ENCODE data around the gene C1orf159.

Gene C1orf159

GRCh38 chr1:1089731-1090423 lies 26.0 kb downstream of the C1orf159 start:
- Histone ChIP-seq H3K4me3 (ENCODE audit: low read length) (no peak overlapping the region), H3K27me3 (ENCODE audit: insufficient read depth, low read length) (no peaks in the 10 kb centered on the region), H3K36me3 (ENCODE audit: insufficient read depth, low read length) (no peaks in the 10 kb centered on the region), H3K9me3 (ENCODE audit: insufficient read depth, low read depth, low read length) (peaks cover 2% of the 10 kb centered on the region), H3K4me1 (ENCODE audit: insufficient read depth, low read length) (no peaks in the 10 kb centered on the region), H3K9ac (ENCODE audit: low read depth, low read length) (no peak overlapping the region), H3K27ac (ENCODE audit: low read depth, low read length) (no peak overlapping the region)
- WGBS, result 92% methylated on average over 22 of the region's 22 CpGs

- WGBS, result 94% methylated on average over 46 of the region's 46 CpGs
- Histone ChIP-seq H3K9ac (ENCODE audit: low read depth, low read length) (no peak overlapping the region), H3K9me3 (ENCODE audit: insufficient read depth, low read depth, low read length) (no peaks in the 10 kb centered on the region), H3K36me3 (ENCODE audit: insufficient read depth, low read length) (no peaks in the 10 kb centered on the region), H3K27ac (ENCODE audit: low read depth, low read length) (no peak overlapping the region), H3K27me3 (ENCODE audit: insufficient read depth, low read length) (no peaks in the 10 kb centered on the region), H3K4me3 (ENCODE audit: low read length) (no peak overlapping the region), H3K4me1 (ENCODE audit: insufficient read depth, low read length) (no peaks in the 10 kb centered on the region)
Measured at GRCh38 chr1:1088801-1089680, 26.8 kb downstream of the C1orf159 start.

- WGBS, result 95% methylated on average over 30 of the region's 39 CpGs
- H3K4me1 ChIP-seq (ENCODE audit: insufficient read depth, low read length), result no peaks in the 10 kb centered on the region
- H3K9ac ChIP-seq (ENCODE audit: low read depth, low read length), result no peak overlapping the region
- no peaks in the 10 kb centered on the region for H3K9me3 ChIP-seq (ENCODE audit: insufficient read depth, low read depth, low read length)
- H3K27ac ChIP-seq (ENCODE audit: low read depth, low read length), result no peak overlapping the region
- no peaks in the 10 kb centered on the region for H3K36me3 ChIP-seq (ENCODE audit: insufficient read depth, low read length)
- no peak overlapping the region for H3K4me3 ChIP-seq (ENCODE audit: low read length)
- no peaks in the 10 kb centered on the region for H3K27me3 ChIP-seq (ENCODE audit: insufficient read depth, low read length)
Measured at GRCh38 chr1:1088029-1088800, 27.7 kb downstream of the C1orf159 start.

GRCh38 chr1:1087351-1088028 lies 28.4 kb downstream of the C1orf159 start:
- 93% methylated on average over 38 of the region's 38 CpGs for WGBS
- Histone ChIP-seq H3K9me3 (ENCODE audit: insufficient read depth, low read depth, low read length) (no peaks in the 10 kb centered on the region), H3K36me3 (ENCODE audit: insufficient read depth, low read length) (no peaks in the 10 kb centered on the region), H3K4me1 (ENCODE audit: insufficient read depth, low read length) (no peaks in the 10 kb centered on the region), H3K4me3 (ENCODE audit: low read length) (no peak overlapping the region), H3K27me3 (ENCODE audit: insufficient read depth, low read length) (no peaks in the 10 kb centered on the region), H3K27ac (ENCODE audit: low read depth, low read length) (no peak overlapping the region), H3K9ac (ENCODE audit: low read depth, low read length) (no peak overlapping the region)

GRCh38 chr1:1086911-1087341 lies 29.0 kb downstream of the C1orf159 start:
- H3K4me1 ChIP-seq (ENCODE audit: insufficient read depth, low read length), result no peaks in the 10 kb centered on the region
- H3K9ac ChIP-seq (ENCODE audit: low read depth, low read length), result no peak overlapping the region
- no peaks in the 10 kb centered on the region for H3K36me3 ChIP-seq (ENCODE audit: insufficient read depth, low read length)
- H3K27ac ChIP-seq (ENCODE audit: low read depth, low read length), result no peak overlapping the region
- WGBS, result 93% methylated on average over 17 of the region's 17 CpGs
- no peak overlapping the region for H3K4me3 ChIP-seq (ENCODE audit: low read length)
- no peaks in the 10 kb centered on the region for H3K27me3 ChIP-seq (ENCODE audit: insufficient read depth, low read length)
- H3K9me3 ChIP-seq (ENCODE audit: insufficient read depth, low read depth, low read length), result no peaks in the 10 kb centered on the region

GRCh38 chr1:1085911-1086841 lies 29.7 kb downstream of the C1orf159 start:
- Histone ChIP-seq H3K4me1 (ENCODE audit: insufficient read depth, low read length) (no peaks in the 10 kb centered on the region), H3K9ac (ENCODE audit: low read depth, low read length) (no peak overlapping the region)
- WGBS, result 95% methylated on average over 38 of the region's 38 CpGs

GRCh38 chr1:1085171-1085841 lies 30.6 kb downstream of the C1orf159 start:
- H3K4me1 ChIP-seq (ENCODE audit: insufficient read depth, low read length), result no peaks in the 10 kb centered on the region
- WGBS, result 94% methylated on average over 30 of the region's 30 CpGs

More at GRCh38 chr1:1085911-1086841, 29.7 kb downstream of the C1orf159 start:
- Histone ChIP-seq H3K4me3 (ENCODE audit: low read length) (no peak overlapping the region), H3K9me3 (ENCODE audit: insufficient read depth, low read depth, low read length) (no peaks in the 10 kb centered on the region), H3K27ac (ENCODE audit: low read depth, low read length) (no peak overlapping the region), H3K36me3 (ENCODE audit: insufficient read depth, low read length) (no peaks in the 10 kb centered on the region), H3K27me3 (ENCODE audit: insufficient read depth, low read length) (no peaks in the 10 kb centered on the region)

GRCh38 chr1:1084372-1085170 lies 31.3 kb downstream of the C1orf159 start:
- Histone ChIP-seq H3K4me1 (ENCODE audit: insufficient read depth, low read length) (0 out of 2 replicates have a peak, but pooled peaks cover 2% of the 10 kb centered on the region), H3K9me3 (ENCODE audit: insufficient read depth, low read depth, low read length) (no peaks in the 10 kb centered on the region), H3K27me3 (ENCODE audit: insufficient read depth, low read length) (peaks cover 3% of the 10 kb centered on the region; the same call in 1 of the 2 replicates), H3K9ac (ENCODE audit: low read depth, low read length) (no peak overlapping the region), H3K27ac (ENCODE audit: low read depth, low read length) (no peak overlapping the region), H3K36me3 (ENCODE audit: insufficient read depth, low read length) (no peaks in the 10 kb centered on the region), H3K4me3 (ENCODE audit: low read length) (no peak overlapping the region)
- WGBS, result 96% methylated on average over 38 of the region's 38 CpGs

More at GRCh38 chr1:1085171-1085841, 30.6 kb downstream of the C1orf159 start:
- Histone ChIP-seq H3K4me3 (ENCODE audit: low read length) (no peak overlapping the region), H3K27ac (ENCODE audit: low read depth, low read length) (no peak overlapping the region), H3K9ac (ENCODE audit: low read depth, low read length) (no peak overlapping the region), H3K9me3 (ENCODE audit: insufficient read depth, low read depth, low read length) (no peaks in the 10 kb centered on the region), H3K27me3 (ENCODE audit: insufficient read depth, low read length) (no peaks in the 10 kb centered on the region), H3K36me3 (ENCODE audit: insufficient read depth, low read length) (no peaks in the 10 kb centered on the region)

Measured in HUES64 (cell line).